ENCODE results near the gene CYP2U1. TPM values are rescaled to one million over a fixed set of nuclear protein-coding genes. Genes with fewer than 3 reads are reported as not detected.

The CYP2U1 gene
- total RNA-seq, 4 donors from 2014 or later = 14.9 to 34.0 (median 27.3) TPM

GRCh38 chr4:107891299-107891698 lies 40.0 kb upstream of the CYP2U1 start:
- no peak for ATAC-seq
- Histone ChIP-seq H3K4me3 (no peak overlapping the region), H3K27ac (no peak overlapping the region), H3K36me3 (no peaks in the 10 kb centered on the region), H3K4me1 (peaks cover 9 to 35% (median 29%) of the 10 kb centered on the region in 3 donors), H3K9me3 (no peaks in the 10 kb centered on the region), H3K27me3 (no peaks in the 10 kb centered on the region)
- TF ChIP-seq POLR2AphosphoS5 (IDR thresholded peaks at IDR 0.05) (no peak), POLR2A (IDR thresholded peaks at IDR 0.05) (no peak), EP300 (IDR thresholded peaks at IDR 0.05) (no peak)
- TF ChIP-seq, protein P1, sequence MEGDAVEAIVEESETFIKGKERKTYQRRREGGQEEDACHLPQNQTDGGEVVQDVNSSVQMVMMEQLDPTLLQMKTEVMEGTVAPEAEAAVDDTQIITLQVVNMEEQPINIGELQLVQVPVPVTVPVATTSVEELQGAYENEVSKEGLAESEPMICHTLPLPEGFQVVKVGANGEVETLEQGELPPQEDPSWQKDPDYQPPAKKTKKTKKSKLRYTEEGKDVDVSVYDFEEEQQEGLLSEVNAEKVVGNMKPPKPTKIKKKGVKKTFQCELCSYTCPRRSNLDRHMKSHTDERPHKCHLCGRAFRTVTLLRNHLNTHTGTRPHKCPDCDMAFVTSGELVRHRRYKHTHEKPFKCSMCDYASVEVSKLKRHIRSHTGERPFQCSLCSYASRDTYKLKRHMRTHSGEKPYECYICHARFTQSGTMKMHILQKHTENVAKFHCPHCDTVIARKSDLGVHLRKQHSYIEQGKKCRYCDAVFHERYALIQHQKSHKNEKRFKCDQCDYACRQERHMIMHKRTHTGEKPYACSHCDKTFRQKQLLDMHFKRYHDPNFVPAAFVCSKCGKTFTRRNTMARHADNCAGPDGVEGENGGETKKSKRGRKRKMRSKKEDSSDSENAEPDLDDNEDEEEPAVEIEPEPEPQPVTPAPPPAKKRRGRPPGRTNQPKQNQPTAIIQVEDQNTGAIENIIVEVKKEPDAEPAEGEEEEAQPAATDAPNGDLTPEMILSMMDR (IDR thresholded peaks at IDR 0.05) = no peak

DNA sequence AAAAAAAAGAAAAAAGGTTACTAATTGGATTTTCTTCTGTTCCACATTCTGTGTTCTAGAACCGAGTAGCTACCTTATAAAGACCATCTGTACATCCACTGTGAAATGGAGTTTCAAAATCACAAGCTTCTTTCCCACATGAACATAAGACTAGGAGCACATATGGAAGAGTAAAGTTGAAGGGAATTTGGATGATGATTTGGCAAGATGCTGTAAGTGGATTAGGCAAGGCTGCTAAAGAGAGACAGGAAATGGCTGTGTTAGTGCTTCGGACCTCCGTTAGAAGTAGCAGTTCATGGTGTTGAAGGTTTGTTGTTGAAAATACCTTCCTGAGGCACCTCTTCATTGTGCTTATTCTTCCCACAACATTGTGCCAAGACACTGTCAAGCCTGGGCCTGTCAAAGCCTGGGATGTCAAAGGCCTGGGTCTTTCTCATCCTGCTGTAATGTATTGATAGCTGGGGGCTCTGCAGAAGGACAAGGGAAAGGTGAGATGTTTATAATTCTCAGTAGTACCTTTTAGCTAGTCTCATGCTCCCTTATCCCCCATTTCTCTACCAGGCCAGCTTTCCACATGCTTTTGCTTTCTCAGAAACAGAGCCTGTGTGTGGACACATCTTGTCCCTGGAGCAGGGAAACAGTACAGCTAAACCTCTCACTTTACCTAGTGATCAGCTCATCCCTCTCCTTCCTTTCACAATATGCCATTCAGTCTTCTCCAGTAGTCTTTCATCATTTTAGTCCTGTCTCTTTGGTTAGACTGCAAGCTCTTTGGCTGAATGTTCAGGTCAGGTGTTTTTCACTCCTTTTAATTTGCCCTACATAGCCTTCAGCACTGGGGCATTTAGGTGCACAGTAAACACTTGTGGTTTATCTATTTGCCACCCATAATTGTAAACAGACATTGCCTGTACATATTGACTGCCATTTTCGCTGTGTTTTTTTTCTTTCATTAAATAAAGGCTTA lies 37.9 kb upstream of the CYP2U1 start:
- 51 to 55% methylated on average over 3 of the region's 4 CpGs for WGBS, 2 donors (ENCODE audit: low coverage in 1 of 2)
- no peak for ATAC-seq
- H3K4me3 ChIP-seq = no peak overlapping the region
- TF ChIP-seq, protein P1 (IDR thresholded peaks at IDR 0.05) = no peak
- TF ChIP-seq POLR2A (IDR thresholded peaks at IDR 0.05) = no peak
- TF ChIP-seq POLR2AphosphoS5 (IDR thresholded peaks at IDR 0.05) = no peak
- no peak for TF ChIP-seq EP300 (IDR thresholded peaks at IDR 0.05)
- no peaks in the 10 kb centered on the region for H3K36me3 ChIP-seq
- H3K27ac ChIP-seq = peak overlapping the region in 3 of 4 donors; percentile 77 to 87 (median 85)
- no peaks in the 10 kb centered on the region for H3K27me3 ChIP-seq
- H3K9me3 ChIP-seq = no peaks in the 10 kb centered on the region
- peaks cover 23 to 57% (median 33%) of the 10 kb centered on the region in 3 donors for H3K4me1 ChIP-seq

- no peaks in the 10 kb centered on the region for H3K36me3 ChIP-seq
- TF ChIP-seq, protein P1 (IDR thresholded peaks at IDR 0.05) = no peak
- TF ChIP-seq EP300 (IDR thresholded peaks at IDR 0.05) (no peak), POLR2AphosphoS5 (IDR thresholded peaks at IDR 0.05) (no peak), POLR2A (IDR thresholded peaks at IDR 0.05) (no peak)
- WGBS, 2 donors (ENCODE audit: low coverage in 1 of 2) = 65 to 73% methylated on average over 4 of the region's 6 CpGs
- no peak for ATAC-seq
- H3K4me3 ChIP-seq = no peak overlapping the region
- peak overlapping the region in 3 of 4 donors; percentile 77 to 87 (median 85) for H3K27ac ChIP-seq
- H3K9me3 ChIP-seq = no peaks in the 10 kb centered on the region
- peaks cover 25 to 64% (median 34%) of the 10 kb centered on the region in 3 donors for H3K4me1 ChIP-seq
- no peaks in the 10 kb centered on the region for H3K27me3 ChIP-seq
These were observed 37.2 kb upstream of the CYP2U1 start for GRCh38 chr4:107894138-107894603.

DNA sequence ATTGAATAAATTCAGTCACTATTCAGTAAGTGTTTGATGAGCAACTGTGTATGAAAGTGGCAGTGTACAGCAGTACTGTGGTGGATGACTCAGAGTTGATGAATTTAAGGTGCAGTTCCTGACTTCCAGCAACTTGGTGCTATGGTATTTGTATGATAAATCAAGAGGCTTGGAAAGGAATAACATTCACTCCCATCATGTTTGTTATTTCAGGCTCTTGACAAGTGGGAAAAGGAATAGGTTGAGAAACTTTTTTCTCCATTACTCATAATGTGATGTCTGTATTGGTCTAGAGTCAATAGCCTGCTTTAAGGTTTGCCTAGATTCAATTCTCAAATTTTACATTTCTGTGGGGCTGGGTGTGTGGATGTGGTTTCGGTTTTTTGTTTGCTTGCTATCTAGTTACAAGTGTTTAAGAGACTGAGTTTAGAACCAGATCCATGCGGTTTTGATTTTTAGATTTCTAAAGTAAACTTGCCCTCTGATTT lies 35.1 kb upstream of the CYP2U1 start:
- H3K9me3 ChIP-seq = no peaks in the 10 kb centered on the region
- no peaks in the 10 kb centered on the region for H3K36me3 ChIP-seq
- H3K4me3 ChIP-seq = no peak overlapping the region
- WGBS, 2 donors (ENCODE audit: low coverage in 1 of 2) = 18 to 55% methylated on average over 2 of the region's 2 CpGs
- peak overlapping the region; percentile 77 to 87 (median 81) for H3K27ac ChIP-seq
- peaks cover 36 to 82% (median 38%) of the 10 kb centered on the region in 3 donors for H3K4me1 ChIP-seq
- no peaks in the 10 kb centered on the region for H3K27me3 ChIP-seq
- peak; percentile 78 for TF ChIP-seq POLR2AphosphoS5 (IDR thresholded peaks at IDR 0.05)
- TF ChIP-seq, protein P1 (IDR thresholded peaks at IDR 0.05) = no peak
- peak; percentile 80 for ATAC-seq
